ENCODE data around the gene SIGLEC15.
"Not testable (repeated sequence)": the region's sequence is repeated elsewhere in the genome, so short reads cannot be mapped to it uniquely, and the experiment has no call there.

SIGLEC15 gene

GRCh38 chr18:45818765-45819164, 6.7 kb upstream of the SIGLEC15 start:
- DNase-seq (ENCODE audit: low spot score); FAIRE-seq: not testable (repeated sequence)

- DNase-seq (ENCODE audit: low spot score) (no peak), FAIRE-seq (no peak)
These were observed 5.2 kb upstream of the SIGLEC15 start for GRCh38 chr18:45820106-45820745.

DNA sequence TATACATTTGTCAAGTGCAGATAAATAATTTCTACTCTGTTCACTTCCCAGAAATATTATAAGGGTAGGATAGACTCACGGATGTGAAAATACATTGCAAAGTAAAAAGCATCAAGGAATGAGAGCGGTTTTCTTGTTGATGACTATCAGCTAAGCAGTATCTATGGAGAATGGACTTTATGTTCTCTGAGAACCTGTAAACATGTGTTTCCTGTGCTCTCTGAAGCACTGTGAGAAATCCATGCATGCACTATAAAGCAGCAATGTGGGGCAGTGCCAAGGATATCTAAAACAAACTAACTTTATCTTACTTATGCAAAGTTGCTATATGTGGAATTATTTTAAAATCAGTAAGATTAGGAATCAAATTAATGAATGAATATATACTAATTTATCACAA, 4.4 kb upstream of the SIGLEC15 start:
- DNase-seq (ENCODE audit: low spot score) (no peak), FAIRE-seq (no peak)

DNA sequence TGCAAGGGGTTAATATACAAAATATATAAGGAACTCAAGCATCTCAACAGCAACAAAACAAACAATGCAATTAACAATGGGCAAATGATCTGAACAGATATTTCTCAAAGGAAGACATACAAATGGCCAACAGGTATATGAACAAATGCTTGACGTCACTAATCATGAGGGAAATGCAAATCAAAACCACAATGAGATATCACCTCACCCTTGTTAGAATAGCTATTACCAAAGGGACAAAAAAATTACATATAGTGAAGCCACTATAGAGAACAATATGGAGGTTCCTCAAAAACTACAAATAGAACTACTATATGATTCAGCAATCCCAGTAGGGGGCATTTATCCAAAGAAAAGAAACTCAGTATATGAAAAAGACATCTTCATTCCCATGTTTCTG, 3.8 kb upstream of the SIGLEC15 start:
- DNase-seq (ENCODE audit: low spot score) (no peak), FAIRE-seq (no peak)

DNA sequence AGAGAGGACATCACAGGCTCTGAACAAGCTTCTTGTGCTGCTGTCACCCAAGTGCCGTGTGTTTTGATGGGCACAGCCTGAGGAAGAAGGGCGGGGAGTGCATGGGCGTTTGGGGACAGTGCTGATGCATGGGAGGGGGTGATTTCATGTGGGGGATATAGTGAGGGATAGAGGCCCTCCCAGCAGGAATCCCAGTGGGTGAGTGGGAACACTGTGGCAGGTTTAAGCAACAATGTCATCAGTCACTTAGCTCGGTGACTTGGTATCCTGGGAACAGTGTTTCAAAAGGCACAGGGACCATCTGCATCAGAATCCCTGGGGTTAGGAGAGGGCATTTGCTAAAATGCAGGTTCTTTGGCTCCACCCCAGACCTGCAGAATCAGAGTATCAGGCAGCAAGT, 609 bp downstream of the SIGLEC15 start:
- FAIRE-seq = no peak
- DNase-seq (ENCODE audit: low spot score) = no peak

DNA sequence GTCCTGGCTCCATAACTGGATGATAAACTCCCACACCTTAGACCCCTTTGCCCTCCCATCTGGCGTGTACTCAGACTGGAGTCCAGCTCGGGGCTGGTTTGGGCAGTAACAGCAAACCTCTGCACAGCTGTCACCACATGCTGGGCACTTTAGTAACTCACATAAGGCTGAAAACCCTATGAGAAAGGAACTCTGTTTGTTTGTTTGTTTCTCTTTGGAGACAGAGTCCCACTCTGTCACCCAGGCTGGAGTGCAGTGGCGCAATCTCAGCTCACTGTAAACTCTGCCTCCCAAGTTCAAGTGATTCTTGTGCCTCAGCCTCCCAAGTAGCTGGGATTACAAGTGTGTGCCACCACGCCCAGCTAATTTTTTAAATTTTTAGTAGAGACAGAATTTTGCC, 1.2 kb downstream of the SIGLEC15 start:
- not testable (repeated sequence) for DNase-seq (ENCODE audit: low spot score); FAIRE-seq

DNA sequence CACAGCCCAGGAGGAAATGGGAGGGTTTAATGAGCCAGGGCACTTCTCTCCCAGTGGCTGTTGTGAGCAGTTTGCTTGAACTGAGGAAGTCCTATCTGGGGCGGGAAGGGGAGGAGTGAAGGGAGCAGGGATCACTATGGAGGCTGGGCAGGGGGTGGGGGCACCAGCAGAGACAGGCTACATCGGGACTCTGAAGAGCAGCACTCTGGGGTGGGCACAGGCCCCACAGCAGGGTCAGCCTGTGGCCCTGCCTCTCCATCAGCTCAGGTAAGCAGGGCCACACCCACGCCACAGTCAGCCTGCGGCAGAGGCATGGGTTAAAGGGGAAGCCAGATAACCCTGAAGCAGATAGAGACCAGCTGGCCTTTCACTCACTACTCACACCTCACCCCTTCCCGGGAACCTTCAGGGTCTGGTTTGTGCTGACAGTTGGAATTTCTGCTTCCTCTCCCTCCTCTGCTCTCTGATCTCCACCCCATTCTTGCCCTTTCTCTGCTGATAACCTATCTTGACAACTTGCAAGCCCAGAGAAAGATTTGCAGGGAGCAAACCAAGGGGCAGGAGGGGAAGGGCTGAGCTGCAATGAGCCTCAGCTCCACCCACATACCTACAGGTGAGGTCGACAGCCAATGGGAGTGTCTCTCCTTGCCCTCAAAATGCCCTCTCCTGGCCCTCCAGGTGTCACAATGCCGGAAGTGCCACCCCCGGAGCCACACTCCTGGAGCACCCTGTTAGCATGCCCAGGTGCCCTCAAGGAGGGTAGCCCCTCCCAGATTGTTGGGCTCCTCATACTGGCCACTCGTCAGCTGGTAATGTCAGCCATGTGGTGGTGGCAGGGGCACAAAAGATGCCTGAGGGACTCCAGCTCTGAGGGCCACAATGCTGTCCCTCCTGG, 3.7 kb downstream of the SIGLEC15 start:
- DNase-seq (ENCODE audit: low spot score) (no peak), FAIRE-seq (no peak)

DNA sequence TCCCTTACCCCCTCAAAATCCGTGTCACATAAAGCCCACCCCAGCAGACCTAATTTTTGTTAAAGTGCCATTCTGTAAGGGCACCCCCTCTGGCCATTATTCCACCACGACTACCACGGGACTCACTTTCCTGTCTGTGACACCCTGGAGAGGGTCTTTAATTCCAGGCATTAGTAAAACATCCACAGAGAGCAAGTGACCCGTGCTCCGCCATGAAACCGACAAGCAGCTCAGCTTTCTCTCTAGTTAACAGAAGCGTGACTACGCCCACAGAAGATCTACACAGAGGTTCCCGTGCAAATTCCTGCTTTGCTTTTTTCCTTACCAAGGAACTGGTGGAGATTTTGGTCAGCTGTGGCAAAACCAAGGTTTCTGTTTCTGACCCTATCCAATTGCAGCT, 4.4 kb downstream of the SIGLEC15 start:
- FAIRE-seq (no peak), DNase-seq (ENCODE audit: low spot score) (no peak)

GRCh38 chr18:45830917-45831316, 5.4 kb downstream of the SIGLEC15 start:
- DNase-seq (ENCODE audit: low spot score) (no peak), FAIRE-seq (no peak)

DNA sequence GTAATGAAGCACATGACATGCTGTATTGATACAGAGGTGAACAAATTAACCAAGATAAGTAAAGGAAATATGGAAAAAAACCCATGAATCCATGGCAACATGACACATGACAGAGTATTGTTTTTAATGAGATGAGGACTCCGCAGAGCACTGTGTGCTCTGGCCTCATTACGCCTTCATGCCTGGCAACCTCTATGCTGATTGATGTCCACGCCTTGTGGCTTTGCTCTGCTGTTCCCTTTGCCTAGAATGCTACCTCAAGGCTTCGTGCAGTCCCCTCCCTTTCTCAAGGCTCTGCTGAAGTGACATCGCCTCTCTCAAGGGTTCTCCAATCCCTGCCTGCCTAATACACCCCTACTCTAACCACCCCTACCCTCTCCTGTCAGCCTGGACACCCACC, 8.4 kb downstream of the SIGLEC15 start:
- DNase-seq (ENCODE audit: low spot score) = no peak
- FAIRE-seq = no peak

DNA sequence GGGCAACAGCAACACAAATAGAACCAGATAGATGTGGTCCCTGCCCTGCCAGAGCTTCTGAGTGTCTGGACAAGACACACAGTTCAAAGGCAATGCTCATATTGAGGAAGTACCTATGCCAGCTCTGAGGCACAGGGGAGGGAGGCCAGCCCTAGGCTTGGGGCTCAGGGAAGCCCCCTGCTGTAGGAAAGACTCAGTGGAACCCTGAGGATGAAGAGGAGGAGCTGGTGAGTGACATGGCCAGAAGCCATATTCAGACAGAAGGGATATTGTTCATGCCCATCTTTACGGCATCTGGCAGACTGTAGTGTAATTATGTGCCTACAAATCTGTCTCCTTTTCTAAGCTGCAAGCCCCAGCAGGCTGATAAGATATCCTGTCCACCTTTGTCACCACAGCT, 8.8 kb downstream of the SIGLEC15 start:
- DNase-seq (ENCODE audit: low spot score) (no peak), FAIRE-seq (no peak)

DNA sequence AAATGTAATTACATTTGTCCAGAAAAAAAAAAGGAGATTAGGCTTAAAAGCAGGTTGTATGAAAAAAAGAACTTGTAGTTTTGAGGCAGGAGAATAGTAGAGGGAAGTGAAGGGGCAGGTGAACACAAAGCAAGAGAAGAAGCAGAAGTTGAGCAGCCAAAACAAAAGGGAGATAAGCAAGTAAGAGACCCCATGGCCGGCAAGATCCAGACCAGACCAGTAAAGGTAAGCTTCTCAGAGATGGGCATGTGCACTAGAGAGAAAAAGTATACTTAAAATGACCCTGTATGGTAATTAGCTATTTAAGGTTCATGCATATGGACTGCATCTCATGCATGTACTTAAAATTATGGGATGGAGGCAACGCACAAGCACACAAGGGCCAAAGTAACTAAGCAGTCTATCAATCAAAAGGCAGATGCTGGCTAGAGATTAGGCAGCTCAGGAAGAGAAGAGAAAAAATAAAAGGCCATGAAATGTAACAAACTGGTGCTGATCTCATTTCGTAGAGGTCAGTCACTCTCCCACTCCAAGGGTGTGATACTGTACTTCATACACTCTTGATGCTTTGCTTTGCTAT, 9.7 kb downstream of the SIGLEC15 start:
- no peak for DNase-seq (ENCODE audit: low spot score)
- FAIRE-seq = no peak

DNA sequence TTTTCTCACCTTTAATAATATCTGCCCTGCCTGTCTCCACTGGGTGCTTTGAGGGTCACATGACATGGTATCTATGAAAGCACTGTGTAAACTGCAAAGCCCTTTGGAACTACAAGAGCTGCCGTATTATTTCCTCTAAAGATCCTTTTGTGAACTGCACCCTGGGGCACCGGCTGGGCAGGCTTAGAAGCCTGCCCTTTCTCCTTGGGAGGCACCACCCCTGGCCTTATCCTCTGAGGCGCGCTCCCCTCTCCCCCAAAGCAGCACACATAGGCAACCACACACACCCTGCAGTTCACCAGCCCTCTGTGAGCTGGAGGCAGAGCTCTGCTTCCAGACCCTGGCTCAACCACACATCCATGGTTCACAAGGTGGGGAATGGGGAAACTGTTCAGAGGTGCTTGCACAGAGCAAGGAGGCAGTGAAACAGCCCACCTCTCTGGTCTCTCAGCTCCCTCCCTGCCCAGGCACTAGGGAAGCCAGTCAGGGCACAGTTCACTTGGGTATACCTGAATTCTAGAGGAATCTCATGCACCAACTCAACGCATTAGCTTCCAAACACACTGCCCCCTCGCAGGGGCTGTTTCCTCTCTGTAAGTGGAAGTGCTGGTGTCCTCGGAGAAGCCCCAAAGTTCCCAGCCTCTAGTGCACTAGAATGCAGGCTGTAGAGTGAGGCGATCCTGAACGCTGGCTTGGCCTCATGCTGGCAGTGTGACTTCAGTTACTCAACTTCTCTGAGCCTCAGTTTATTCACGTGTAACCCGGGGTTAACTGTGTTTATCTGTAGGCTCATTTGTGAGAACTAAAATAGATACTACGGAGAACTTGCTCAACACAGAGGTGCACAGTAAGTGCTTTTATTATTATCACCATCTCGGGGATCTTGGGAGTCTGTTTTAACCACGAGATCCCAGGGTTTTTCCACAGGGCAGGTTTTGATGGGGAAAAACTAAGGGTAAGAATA, 11.0 kb downstream of the SIGLEC15 start:
- FAIRE-seq = no peak

GRCh38 chr18:45837283-45838070, 12.0 kb downstream of the SIGLEC15 start:
- no peak for DNase-seq (ENCODE audit: low spot score)

More for the DNA sequence above, 11.0 kb downstream of the SIGLEC15 start:
- DNase-seq (ENCODE audit: low spot score) = no peak

GRCh38 chr18:45838302-45839070, 13.0 kb downstream of the SIGLEC15 start:
- DNase-seq (ENCODE audit: low spot score) (no peak), FAIRE-seq (no peak)

More at GRCh38 chr18:45837283-45838070, 12.0 kb downstream of the SIGLEC15 start:
- FAIRE-seq = no peak

DNA sequence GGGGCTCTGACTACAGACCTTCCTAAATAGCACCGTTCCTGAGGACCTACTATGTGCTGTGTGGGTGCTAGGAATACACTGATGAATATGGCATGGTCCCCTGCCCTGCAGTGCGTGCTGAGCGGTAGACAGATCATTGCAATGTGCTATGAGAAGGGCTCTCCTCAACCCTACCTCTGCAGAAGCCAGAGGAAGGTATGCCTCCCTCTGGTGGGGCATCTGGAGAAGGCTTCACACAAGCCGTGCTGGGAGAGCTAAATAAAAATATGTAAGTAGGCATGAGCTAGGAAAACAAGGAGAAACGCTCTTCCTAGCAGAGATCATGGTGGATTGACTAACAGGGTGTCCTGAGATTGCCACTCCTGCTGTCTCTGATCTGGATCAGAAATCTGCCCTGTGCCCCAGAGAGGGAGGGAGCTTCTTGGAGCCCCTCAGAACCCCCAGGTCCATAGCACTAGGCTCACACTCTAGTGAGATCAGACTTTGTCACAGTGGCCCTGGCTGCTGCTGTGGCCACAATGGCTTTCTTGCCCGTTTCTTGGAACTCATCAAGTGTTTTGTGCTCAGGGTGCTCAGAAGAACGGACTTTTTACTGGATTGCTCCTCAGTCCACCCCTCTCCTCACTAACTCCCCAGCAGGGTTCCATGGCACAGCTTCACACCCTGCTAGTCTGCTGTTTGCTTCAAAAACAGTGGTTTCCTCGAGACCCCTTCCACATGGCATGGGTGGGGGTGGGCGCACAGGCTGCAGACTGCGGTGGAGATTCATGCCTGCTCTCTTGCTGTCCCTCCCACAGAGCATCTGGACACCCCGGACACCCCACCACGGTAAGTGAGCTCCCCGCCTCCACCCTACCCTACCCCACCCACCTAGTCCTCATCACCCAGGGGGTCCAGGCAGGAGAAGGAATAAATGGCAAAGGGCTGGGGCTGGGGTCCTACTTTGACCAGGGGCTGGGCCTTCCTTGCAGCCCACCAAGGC, 14.2 kb downstream of the SIGLEC15 start:
- DNase-seq (ENCODE audit: low spot score) (no peak), FAIRE-seq (no peak)

GRCh38 chr18:45841060-45841764, 15.7 kb downstream of the SIGLEC15 start:
- FAIRE-seq (no peak), DNase-seq (ENCODE audit: low spot score) (no peak)

Data from RCC 7860 (cell line).